GM23338 (cell line): ENCODE measurements around the gene CLEC18B. TPM values are rescaled to one million over a fixed set of nuclear protein-coding genes. Genes with fewer than 3 reads are reported as not detected.

Experiments used
- ATAC-seq: fragments of 200-7000 bp; cut with Tn5 transposase; 3 replicates; pipeline ENCODE4 v1.9.1; 2020
- DNase-seq: peaks from one replicate; pipeline ENCODE4 v3.0.0-alpha.2; 2015; ENCODE audit warnings: low spot score
- H2AFZ ChIP-seq: fragments of 200-600 bp; sonication (generic); 2 replicates; pipeline ENCODE4 v1.8.0; 2016; ENCODE audit warnings: antibody characterized with exemption, mild to moderate bottlenecking, moderate library complexity
- H3F3A ChIP-seq: fragments of 200-600 bp; sonication (generic); replicated peaks from 2 replicates; pipeline ENCODE4 v1.8.0; 2017; ENCODE audit warnings: antibody characterized with exemption, mixed run types, low read depth
- H3K27ac ChIP-seq: fragments of 200-600 bp; sonication (generic); 2 replicates; pipeline ENCODE4 v1.6.1; 2016; ENCODE audit warnings: low read depth
- H3K27me3 ChIP-seq: fragments of 200-600 bp; sonication (generic); 2 replicates; pipeline ENCODE4 v1.8.0; 2016; ENCODE audit warnings: mild to moderate bottlenecking, mixed run types, moderate library complexity; ENCODE audit not compliant: insufficient read depth
- H3K36me3 ChIP-seq: fragments of 200-600 bp; sonication (generic); 2 replicates; pipeline ENCODE4 v1.8.0; 2016; ENCODE audit warnings: mild to moderate bottlenecking; ENCODE audit not compliant: insufficient read depth
- H3K4me1 ChIP-seq: fragments of 200-600 bp; sonication (generic); 2 replicates; pipeline ENCODE4 v1.8.0; 2016; ENCODE audit warnings: mild to moderate bottlenecking, moderate library complexity; ENCODE audit not compliant: insufficient read depth
- H3K4me2 ChIP-seq: fragments of 200-600 bp; sonication (generic); 2 replicates; pipeline ENCODE4 v1.7.1; 2017; ENCODE audit warnings: mixed run types
- H3K4me3 ChIP-seq: fragments of 200-600 bp; sonication (generic); 2 replicates; pipeline ENCODE4 v1.6.1; 2016; ENCODE audit warnings: mixed run types
- H3K79me2 ChIP-seq: fragments of 200-600 bp; sonication (generic); replicated peaks from 2 replicates; pipeline ENCODE4 v1.8.0; 2017; ENCODE audit warnings: mild to moderate bottlenecking; ENCODE audit not compliant: insufficient read depth
- H3K9me2 ChIP-seq: fragments of 200-600 bp; sonication (generic); 2 replicates; pipeline ENCODE4 v1.8.0; 2017; ENCODE audit not compliant: insufficient read depth
- H4K20me1 ChIP-seq: fragments of 200-600 bp; sonication (generic); replicated peaks from 2 replicates; pipeline ENCODE4 v1.8.0; 2017; ENCODE audit warnings: mild to moderate bottlenecking; ENCODE audit not compliant: insufficient read depth
- H3K27ac Mint-ChIP-seq: 2 replicates; pipeline ENCODE4 v1.8.0; 2020; ENCODE audit warnings: inconsistent platforms, mild to moderate bottlenecking, moderate library complexity, mixed read lengths
- H3K27me3 Mint-ChIP-seq: 3 replicates; pipeline ENCODE4 v1.8.0; 2022; ENCODE audit warnings: low read depth, mild to moderate bottlenecking, moderate library complexity, mixed read lengths, inconsistent platforms; ENCODE audit not compliant: insufficient read depth, poor library complexity
- H3K36me3 Mint-ChIP-seq: 3 replicates; pipeline ENCODE4 v1.8.0; 2021; ENCODE audit warnings: low read depth, mild to moderate bottlenecking, inconsistent platforms, moderate library complexity, mixed read lengths
- H3K4me1 Mint-ChIP-seq: 3 replicates; pipeline ENCODE4 v1.8.0; 2020; ENCODE audit warnings: mild to moderate bottlenecking, inconsistent platforms, mixed read lengths
- H3K4me3 Mint-ChIP-seq: 3 replicates; pipeline ENCODE4 v1.8.0; 2021; ENCODE audit warnings: moderate library complexity, mild to moderate bottlenecking, inconsistent platforms, mixed read lengths
- H3K9me3 Mint-ChIP-seq: 3 replicates; pipeline ENCODE4 v1.8.0; 2020; ENCODE audit warnings: moderate library complexity, mild to moderate bottlenecking, inconsistent platforms, mixed read lengths
- EZH2 ChIP-seq: fragments of 200-600 bp; sonication (generic); IDR thresholded peaks from one replicate; pipeline ENCODE4 v1.8.0; 2017; ENCODE audit warnings: antibody characterized with exemption, mild to moderate bottlenecking, low read depth; ENCODE audit not compliant: unreplicated experiment
- EZH2phosphoT487 ChIP-seq: fragments of 200-600 bp; sonication (generic); IDR thresholded peaks from one replicate; pipeline ENCODE4 v1.8.1; 2018; ENCODE audit warnings: antibody characterized with exemption; ENCODE audit not compliant: unreplicated experiment
- JUNB ChIP-seq: IDR thresholded peaks from one replicate; pipeline ENCODE4 v1.6.1; 2016; ENCODE audit warnings: antibody characterized with exemption; ENCODE audit not compliant: unreplicated experiment
- NANOG ChIP-seq: IDR thresholded peaks from 2 replicates; pipeline ENCODE4 v1.6.1; 2016; ENCODE audit warnings: antibody characterized with exemption, borderline replicate concordance
- POLR2AphosphoS5 ChIP-seq: IDR thresholded peaks from 2 replicates; pipeline ENCODE4 v1.6.1; 2016; ENCODE audit warnings: antibody characterized with exemption, low read depth
- ZNF114 ChIP-seq: fragments of 250-450 bp; sonication (Bioruptor Pico); IDR thresholded peaks from 2 replicates; pipeline ENCODE4 v1.5.0; 2020; ENCODE audit warnings: mild to moderate bottlenecking, moderate library complexity
- polyA plus RNA-seq: library from polyadenylated mRNA; unstranded; fragments of >200 nt; fragmentation: Nextera tagmentation; extraction: Ambion mirVana; gene quantifications from 2 replicates; pipeline ENCODE4 v1.2.1, GENCODE V29; 2016
- total RNA-seq: library from RNA; depleted of rRNA; stranded (reverse); fragments of >200 nt; shearing (Covaris generic); gene quantifications from 2 replicates; pipeline ENCODE4 v1.2.3, GENCODE V29; 2014
- TF ChIP-seq, protein P1 (sequence below): IDR thresholded peaks from 2 replicates; pipeline ENCODE4 v1.6.1; 2016; ENCODE audit warnings: antibody characterized with exemption
- TF ChIP-seq, protein P2 (sequence below): IDR thresholded peaks from one replicate; pipeline ENCODE4 v1.6.1; 2018; ENCODE audit warnings: antibody characterized with exemption; ENCODE audit not compliant: unreplicated experiment
- TF ChIP-seq, protein P3 (sequence below), 2 experiments: fragments of 200-600 bp in 1 of 2; sonication (generic) in 1 of 2; conservative IDR thresholded peaks; 2 replicates each; pipeline versions ENCODE4 v1.5.1 to v1.6.1; 2016 to 2017; ENCODE audit warnings: antibody characterized with exemption in 2 of 2, low read depth in 2 of 2, mild to moderate bottlenecking in 2 of 2, moderate library complexity in 1 of 2

CLEC18B gene
- total and polyA plus RNA-seq, 2 experiments from 2014 or later: 0.23 TPM; not detected in 1

DNA sequence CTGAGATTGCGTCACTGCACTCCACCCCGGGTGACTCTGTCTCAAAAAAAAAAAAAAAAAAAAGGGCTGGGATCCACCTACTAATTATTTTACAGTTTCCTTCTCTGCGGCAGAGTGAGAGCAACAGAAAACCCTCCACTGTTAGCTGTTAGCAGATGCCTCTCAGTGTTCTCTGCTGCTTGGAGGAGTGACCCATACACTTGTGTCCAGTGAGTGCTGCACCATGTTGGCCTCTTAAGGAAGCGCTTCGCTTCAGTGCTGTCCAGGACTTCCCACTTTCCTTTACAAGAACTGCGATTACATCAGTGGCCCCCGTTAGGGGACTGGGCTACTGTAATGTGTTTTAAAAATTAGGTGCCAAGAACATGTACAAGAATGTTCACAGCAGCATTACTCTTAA, 18.4 kb upstream of the CLEC18B start:
- peaks cover 19% of the 10 kb centered on the region for H3K36me3 Mint-ChIP-seq
- Histone ChIP-seq H3K79me2 (no peaks in the 10 kb centered on the region), H3K27ac (no peak overlapping the region), H3K4me2 (no peak overlapping the region), H3K4me3 (no peak overlapping the region), H3K36me3 (no peaks in the 10 kb centered on the region), H3K27me3 (no peaks in the 10 kb centered on the region), H4K20me1 (no peaks in the 10 kb centered on the region; the same call in 1 of the 2 replicates), H3K4me1 (no peaks in the 10 kb centered on the region), H3F3A (no peaks in the 10 kb centered on the region), H3K9me2 (no peaks in the 10 kb centered on the region), H2AFZ (no peak overlapping the region)
- H3K4me3 Mint-ChIP-seq: no peak overlapping the region
- peaks cover 10% of the 10 kb centered on the region; the same call in 2 of the 3 replicates for H3K9me3 Mint-ChIP-seq
- DNase-seq: no peak
- no peak overlapping the region for H3K27ac Mint-ChIP-seq
- H3K4me1 Mint-ChIP-seq: no peaks in the 10 kb centered on the region
- no peak for ATAC-seq
- H3K27me3 Mint-ChIP-seq: peaks cover 3% of the 10 kb centered on the region
- TF ChIP-seq EZH2: no peak
- no peak for TF ChIP-seq POLR2AphosphoS5
- TF ChIP-seq JUNB: no peak
- TF ChIP-seq EZH2phosphoT487: no peak
- TF ChIP-seq, protein P1, sequence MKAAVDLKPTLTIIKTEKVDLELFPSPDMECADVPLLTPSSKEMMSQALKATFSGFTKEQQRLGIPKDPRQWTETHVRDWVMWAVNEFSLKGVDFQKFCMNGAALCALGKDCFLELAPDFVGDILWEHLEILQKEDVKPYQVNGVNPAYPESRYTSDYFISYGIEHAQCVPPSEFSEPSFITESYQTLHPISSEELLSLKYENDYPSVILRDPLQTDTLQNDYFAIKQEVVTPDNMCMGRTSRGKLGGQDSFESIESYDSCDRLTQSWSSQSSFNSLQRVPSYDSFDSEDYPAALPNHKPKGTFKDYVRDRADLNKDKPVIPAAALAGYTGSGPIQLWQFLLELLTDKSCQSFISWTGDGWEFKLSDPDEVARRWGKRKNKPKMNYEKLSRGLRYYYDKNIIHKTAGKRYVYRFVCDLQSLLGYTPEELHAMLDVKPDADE: no peak
- TF ChIP-seq, protein P2, sequence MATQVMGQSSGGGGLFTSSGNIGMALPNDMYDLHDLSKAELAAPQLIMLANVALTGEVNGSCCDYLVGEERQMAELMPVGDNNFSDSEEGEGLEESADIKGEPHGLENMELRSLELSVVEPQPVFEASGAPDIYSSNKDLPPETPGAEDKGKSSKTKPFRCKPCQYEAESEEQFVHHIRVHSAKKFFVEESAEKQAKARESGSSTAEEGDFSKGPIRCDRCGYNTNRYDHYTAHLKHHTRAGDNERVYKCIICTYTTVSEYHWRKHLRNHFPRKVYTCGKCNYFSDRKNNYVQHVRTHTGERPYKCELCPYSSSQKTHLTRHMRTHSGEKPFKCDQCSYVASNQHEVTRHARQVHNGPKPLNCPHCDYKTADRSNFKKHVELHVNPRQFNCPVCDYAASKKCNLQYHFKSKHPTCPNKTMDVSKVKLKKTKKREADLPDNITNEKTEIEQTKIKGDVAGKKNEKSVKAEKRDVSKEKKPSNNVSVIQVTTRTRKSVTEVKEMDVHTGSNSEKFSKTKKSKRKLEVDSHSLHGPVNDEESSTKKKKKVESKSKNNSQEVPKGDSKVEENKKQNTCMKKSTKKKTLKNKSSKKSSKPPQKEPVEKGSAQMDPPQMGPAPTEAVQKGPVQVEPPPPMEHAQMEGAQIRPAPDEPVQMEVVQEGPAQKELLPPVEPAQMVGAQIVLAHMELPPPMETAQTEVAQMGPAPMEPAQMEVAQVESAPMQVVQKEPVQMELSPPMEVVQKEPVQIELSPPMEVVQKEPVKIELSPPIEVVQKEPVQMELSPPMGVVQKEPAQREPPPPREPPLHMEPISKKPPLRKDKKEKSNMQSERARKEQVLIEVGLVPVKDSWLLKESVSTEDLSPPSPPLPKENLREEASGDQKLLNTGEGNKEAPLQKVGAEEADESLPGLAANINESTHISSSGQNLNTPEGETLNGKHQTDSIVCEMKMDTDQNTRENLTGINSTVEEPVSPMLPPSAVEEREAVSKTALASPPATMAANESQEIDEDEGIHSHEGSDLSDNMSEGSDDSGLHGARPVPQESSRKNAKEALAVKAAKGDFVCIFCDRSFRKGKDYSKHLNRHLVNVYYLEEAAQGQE: no peak

DNA sequence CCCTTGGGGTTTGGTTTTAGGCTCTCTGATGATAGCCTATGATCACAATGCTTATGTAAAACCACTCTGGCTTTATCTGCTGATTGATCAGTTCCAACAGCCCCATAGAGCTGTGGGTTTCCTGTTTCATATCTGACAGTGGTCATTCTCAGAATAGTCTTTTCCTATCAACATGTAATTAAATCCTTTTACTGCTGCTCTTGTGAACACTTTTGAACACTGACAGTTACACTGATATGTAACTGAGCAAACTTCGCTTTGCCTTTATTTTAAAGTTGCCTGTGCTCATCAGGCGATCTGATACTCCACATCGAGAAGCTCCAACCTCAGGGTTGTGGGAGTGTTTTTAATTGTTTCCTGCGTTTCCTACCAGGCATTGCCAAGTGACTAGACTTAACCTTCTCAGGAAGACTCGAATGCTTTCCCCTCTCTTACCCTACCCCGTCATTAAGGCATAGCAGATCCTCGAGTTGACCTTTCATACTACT, 17.3 kb upstream of the CLEC18B start:
- no peaks in the 10 kb centered on the region for H3K27me3 ChIP-seq
- H3F3A ChIP-seq: no peaks in the 10 kb centered on the region
- no peaks in the 10 kb centered on the region for H3K4me1 ChIP-seq
- peaks cover 5% of the 10 kb centered on the region for H3K27me3 Mint-ChIP-seq
- H3K4me2 ChIP-seq: no peak overlapping the region
- no peak for DNase-seq
- ATAC-seq: no peak
- no peaks in the 10 kb centered on the region for H3K36me3 ChIP-seq
- H3K79me2 ChIP-seq: no peaks in the 10 kb centered on the region
- no peak overlapping the region for H3K27ac ChIP-seq
- H3K4me3 ChIP-seq: no peak overlapping the region
- H3K9me3 Mint-ChIP-seq: peaks cover 10% of the 10 kb centered on the region; the same call in 2 of the 3 replicates
- no peaks in the 10 kb centered on the region for H3K9me2 ChIP-seq
- no peak overlapping the region for H3K27ac Mint-ChIP-seq
- H2AFZ ChIP-seq: no peak overlapping the region
- no peak overlapping the region for H3K4me3 Mint-ChIP-seq
- H3K4me1 Mint-ChIP-seq: no peaks in the 10 kb centered on the region
- no peaks in the 10 kb centered on the region; the same call in 1 of the 2 replicates for H4K20me1 ChIP-seq
- H3K36me3 Mint-ChIP-seq: peaks cover 19% of the 10 kb centered on the region
- TF ChIP-seq, protein P1: no peak
- TF ChIP-seq ZNF114 (CRISPR knock-in tag): no peak
- no peak for TF ChIP-seq NANOG
- TF ChIP-seq EZH2phosphoT487: no peak
- TF ChIP-seq, protein P3, sequence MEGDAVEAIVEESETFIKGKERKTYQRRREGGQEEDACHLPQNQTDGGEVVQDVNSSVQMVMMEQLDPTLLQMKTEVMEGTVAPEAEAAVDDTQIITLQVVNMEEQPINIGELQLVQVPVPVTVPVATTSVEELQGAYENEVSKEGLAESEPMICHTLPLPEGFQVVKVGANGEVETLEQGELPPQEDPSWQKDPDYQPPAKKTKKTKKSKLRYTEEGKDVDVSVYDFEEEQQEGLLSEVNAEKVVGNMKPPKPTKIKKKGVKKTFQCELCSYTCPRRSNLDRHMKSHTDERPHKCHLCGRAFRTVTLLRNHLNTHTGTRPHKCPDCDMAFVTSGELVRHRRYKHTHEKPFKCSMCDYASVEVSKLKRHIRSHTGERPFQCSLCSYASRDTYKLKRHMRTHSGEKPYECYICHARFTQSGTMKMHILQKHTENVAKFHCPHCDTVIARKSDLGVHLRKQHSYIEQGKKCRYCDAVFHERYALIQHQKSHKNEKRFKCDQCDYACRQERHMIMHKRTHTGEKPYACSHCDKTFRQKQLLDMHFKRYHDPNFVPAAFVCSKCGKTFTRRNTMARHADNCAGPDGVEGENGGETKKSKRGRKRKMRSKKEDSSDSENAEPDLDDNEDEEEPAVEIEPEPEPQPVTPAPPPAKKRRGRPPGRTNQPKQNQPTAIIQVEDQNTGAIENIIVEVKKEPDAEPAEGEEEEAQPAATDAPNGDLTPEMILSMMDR (conservative IDR thresholded peaks at IDR 0.05; ENCODE audit: low read depth in 2 of 2): no peak
